ENCODE results near the gene LAMC1. TPM values are rescaled to one million over a fixed set of nuclear protein-coding genes. Genes with fewer than 3 reads are reported as not detected.

Gene LAMC1
- total RNA-seq, 1 experiment from 2014 or later, result 113 TPM

GRCh38 chr1:183193963-183194525 is 170.8 kb downstream of the LAMC1 start:
- H3K27ac ChIP-seq (ENCODE audit: low read length), result no peak overlapping the region
- in situ Hi-C loops (cut with HindIII; ENCODE audit: low pct_unique_long_range_greater_than_20kb, low sequenced_read_pairs), result no loop called here
- intact Hi-C loops (cut with micrococcal nuclease; ENCODE audit: unreplicated experiment), result no loop called here
- no peaks in the 10 kb centered on the region for H3K4me1 ChIP-seq (ENCODE audit: control insufficient read depth, insufficient read depth, low read length)
- H3K27me3 ChIP-seq (ENCODE audit: control insufficient read depth, insufficient read depth, low read length), result no peaks in the 10 kb centered on the region
- DNase-seq (ENCODE audit: low read depth, low spot score), result no peak
- no peak for ATAC-seq
- POLR2A ChIA-PET, result interaction anchor here (0.5 kb wide), 1 partner anchor 200 kb away, joined by 3 read pairs; no protein-coding TSS in a partner anchor
- H3K36me3 ChIP-seq (ENCODE audit: control insufficient read depth, insufficient read depth, low read length), result no peaks in the 10 kb centered on the region
- no peak for TF ChIP-seq REST (IDR thresholded peaks at IDR 0.05; ENCODE audit: insufficient read depth in 1 of 2, low read depth in 2 of 2, low read length in 1 of 2)
- TF ChIP-seq CTCF (IDR thresholded peaks at IDR 0.05), result no peak
- TF ChIP-seq SIN3A (IDR thresholded peaks at IDR 0.05; ENCODE audit: borderline replicate concordance, insufficient read depth, low read depth, low read length), result no peak
- no peak for TF ChIP-seq TCF7L2 (IDR thresholded peaks at IDR 0.05; ENCODE audit: low read depth, low read length)
- H3K9me3 ChIP-seq (ENCODE audit: control insufficient read depth, insufficient read depth, low read depth, low read length), result no peaks in the 10 kb centered on the region
- no TSS peak for BruUV-seq (replicated peaks)
- H3K4me3 ChIP-seq (ENCODE audit: low read depth in 2 of 2, low read length in 2 of 2), result no peak overlapping the region
- CTCF ChIA-PET, result no interaction called here

GRCh38 chr1:183194527-183195141 is 171.4 kb downstream of the LAMC1 start:
- DNase-seq (ENCODE audit: low read depth, low spot score) (no peak), ATAC-seq (no peak)
- ChIA-PET POLR2A (interaction anchor here (0.6 kb wide), 1 partner anchor 189 kb away, joined by 4 read pairs; no protein-coding TSS in a partner anchor), CTCF (no interaction called here)
- no peaks in the 10 kb centered on the region for H3K9me3 ChIP-seq (ENCODE audit: control insufficient read depth, insufficient read depth, low read depth, low read length)
- H3K4me3 ChIP-seq (ENCODE audit: low read depth in 2 of 2, low read length in 2 of 2), result no peak overlapping the region
- intact Hi-C loops (cut with micrococcal nuclease; ENCODE audit: unreplicated experiment) (no loop called here), in situ Hi-C loops (cut with HindIII; ENCODE audit: low pct_unique_long_range_greater_than_20kb, low sequenced_read_pairs) (no loop called here)
- H3K27me3 ChIP-seq (ENCODE audit: control insufficient read depth, insufficient read depth, low read length), result no peaks in the 10 kb centered on the region
- H3K36me3 ChIP-seq (ENCODE audit: control insufficient read depth, insufficient read depth, low read length), result no peaks in the 10 kb centered on the region
- no peak overlapping the region for H3K27ac ChIP-seq (ENCODE audit: low read length)
- BruUV-seq (replicated peaks), result no TSS peak
- TF ChIP-seq TCF7L2 (IDR thresholded peaks at IDR 0.05; ENCODE audit: low read depth, low read length) (no peak), CTCF (IDR thresholded peaks at IDR 0.05) (no peak), SIN3A (IDR thresholded peaks at IDR 0.05; ENCODE audit: borderline replicate concordance, insufficient read depth, low read depth, low read length) (no peak), POLR2AphosphoS5 (IDR thresholded peaks at IDR 0.05; ENCODE audit: low read depth, low read length) (no peak), REST (IDR thresholded peaks at IDR 0.05; ENCODE audit: insufficient read depth in 1 of 2, low read depth in 2 of 2, low read length in 1 of 2) (no peak)
- no peaks in the 10 kb centered on the region for H3K4me1 ChIP-seq (ENCODE audit: control insufficient read depth, insufficient read depth, low read length)

All from Panc1 (cell line).